ENCODE data around the gene AEN. TPM values are rescaled to one million over a fixed set of nuclear protein-coding genes. Genes with fewer than 3 reads are reported as not detected.

AEN gene, protein sequence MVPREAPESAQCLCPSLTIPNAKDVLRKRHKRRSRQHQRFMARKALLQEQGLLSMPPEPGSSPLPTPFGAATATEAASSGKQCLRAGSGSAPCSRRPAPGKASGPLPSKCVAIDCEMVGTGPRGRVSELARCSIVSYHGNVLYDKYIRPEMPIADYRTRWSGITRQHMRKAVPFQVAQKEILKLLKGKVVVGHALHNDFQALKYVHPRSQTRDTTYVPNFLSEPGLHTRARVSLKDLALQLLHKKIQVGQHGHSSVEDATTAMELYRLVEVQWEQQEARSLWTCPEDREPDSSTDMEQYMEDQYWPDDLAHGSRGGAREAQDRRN
- polyA plus RNA-seq (2011; rRNA removed), result 35.6 and 45.5 TPM in 2 replicates
- polyA minus RNA-seq (2011; rRNA and poly(A)+ RNA removed), result 64.2 and 76.3 TPM in 2 replicates

DNA sequence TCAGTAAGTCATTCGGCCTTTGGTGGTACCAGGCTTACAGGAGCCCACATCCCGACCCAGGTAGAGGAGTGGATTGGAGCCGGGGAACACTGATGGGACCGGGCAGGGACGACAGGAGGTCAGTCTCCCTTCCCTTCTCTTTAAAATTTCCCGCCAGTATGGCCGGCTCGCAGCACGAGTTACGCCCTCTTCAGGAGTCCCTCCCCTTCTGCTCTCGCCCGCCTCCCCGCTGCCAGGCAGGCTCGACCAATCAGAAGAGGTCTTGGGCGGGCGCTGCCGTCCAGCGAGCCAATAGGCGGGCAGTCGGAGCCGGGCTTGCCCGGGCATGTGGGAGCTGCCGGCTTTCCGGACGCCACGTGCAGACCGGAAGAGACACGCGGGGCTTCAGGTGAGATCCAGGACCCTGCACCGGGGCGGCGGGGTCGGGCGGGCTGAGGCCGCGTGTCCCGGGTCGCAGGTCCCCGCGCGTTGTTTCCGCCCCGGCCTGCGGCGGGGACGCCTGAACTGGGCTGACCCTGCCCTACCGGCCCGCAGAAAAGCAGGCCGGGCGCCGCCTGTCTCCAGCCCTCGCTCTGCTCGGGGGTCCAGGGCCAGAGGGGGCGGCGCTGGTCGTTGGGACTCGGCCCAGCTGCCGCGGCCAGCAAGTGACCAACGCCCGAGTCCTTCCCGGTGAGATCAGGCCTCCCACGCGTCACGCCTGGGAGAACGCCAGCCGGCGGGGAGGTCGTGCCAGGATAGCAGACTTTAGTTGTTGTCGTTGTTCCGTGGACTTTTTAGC is at the start of gene AEN:
AEN (plus strand) TSS at position 346 of the 778 bp plus-strand sequence. CDS start 4,870 bp downstream, outside the sequence.
- peak; percentile 86 for DNase-seq (ENCODE audit: low read depth)
- Histone ChIP-seq H3K27me3 (ENCODE audit: control insufficient read depth, insufficient read depth, low read length) (no peaks in the 10 kb centered on the region), H3K36me3 (ENCODE audit: control insufficient read depth, insufficient read depth, low read length) (peaks cover 1% of the 10 kb centered on the region), H3K4me3 (ENCODE audit: low read depth, low read length) (peak within 1 kb of the TSS; percentile 78)
- CTCF ChIA-PET, result interaction anchor here (1.0 to 1.6 kb wide), 2 partner anchors 10 to 12 kb away, joined by 3 to 4 read pairs; no protein-coding TSS in a partner anchor
- 0 out of 2 replicates have a peak, but pooled peaks have one; percentile 11 for TF ChIP-seq CTCF (IDR thresholded peaks at IDR 0.05; ENCODE audit: insufficient read depth, low read depth, low read length)
- POLR2A ChIA-PET, result no interaction called here

- Histone ChIP-seq H3K27me3 (ENCODE audit: control insufficient read depth, insufficient read depth, low read length) (peaks cover 4% of the 10 kb centered on the region), H3K36me3 (ENCODE audit: control insufficient read depth, insufficient read depth, low read length) (no peaks in the 10 kb centered on the region), H3K4me3 (ENCODE audit: low read depth, low read length) (no peak overlapping the region)
- POLR2A ChIA-PET, result no interaction called here
- TF ChIP-seq CTCF (IDR thresholded peaks at IDR 0.05; ENCODE audit: insufficient read depth, low read depth, low read length), result no peak
- no peak for DNase-seq (ENCODE audit: low read depth)
- CTCF ChIA-PET, result interaction anchor here (0.7 kb wide), 1 partner anchor 65 kb away, joined by 3 read pairs; no protein-coding TSS in a partner anchor
Measured at GRCh38 chr15:88571852-88572259, 49.3 kb upstream of the AEN start.

DNA sequence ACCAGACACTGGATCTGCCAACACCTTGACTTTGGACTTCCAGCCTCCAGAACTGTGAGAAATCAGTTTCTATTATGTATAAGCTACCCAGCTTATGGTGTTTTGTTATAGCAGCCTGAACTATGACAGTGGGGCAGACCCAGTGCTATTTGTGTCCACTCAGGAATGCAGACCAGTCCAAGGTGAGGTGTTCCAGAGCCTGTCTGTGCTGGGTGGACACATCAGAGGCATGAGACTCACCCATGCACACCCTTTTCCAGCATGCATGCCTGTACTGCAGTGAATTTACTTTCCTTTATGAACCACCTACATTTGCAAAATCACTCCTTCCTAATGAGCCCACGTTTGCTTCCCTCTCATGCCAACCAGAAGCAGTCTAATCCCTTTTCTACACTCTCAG is 47.1 kb upstream of the AEN start:
- no peak for DNase-seq (ENCODE audit: low read depth)
- POLR2A ChIA-PET, result no interaction called here
- CTCF ChIA-PET, result no interaction called here
- H3K27me3 ChIP-seq (ENCODE audit: control insufficient read depth, insufficient read depth, low read length), result peaks cover 4% of the 10 kb centered on the region
- H3K36me3 ChIP-seq (ENCODE audit: control insufficient read depth, insufficient read depth, low read length), result no peaks in the 10 kb centered on the region
- H3K4me3 ChIP-seq (ENCODE audit: low read depth, low read length), result no peak overlapping the region
- TF ChIP-seq CTCF (IDR thresholded peaks at IDR 0.05; ENCODE audit: insufficient read depth, low read depth, low read length), result no peak

DNA sequence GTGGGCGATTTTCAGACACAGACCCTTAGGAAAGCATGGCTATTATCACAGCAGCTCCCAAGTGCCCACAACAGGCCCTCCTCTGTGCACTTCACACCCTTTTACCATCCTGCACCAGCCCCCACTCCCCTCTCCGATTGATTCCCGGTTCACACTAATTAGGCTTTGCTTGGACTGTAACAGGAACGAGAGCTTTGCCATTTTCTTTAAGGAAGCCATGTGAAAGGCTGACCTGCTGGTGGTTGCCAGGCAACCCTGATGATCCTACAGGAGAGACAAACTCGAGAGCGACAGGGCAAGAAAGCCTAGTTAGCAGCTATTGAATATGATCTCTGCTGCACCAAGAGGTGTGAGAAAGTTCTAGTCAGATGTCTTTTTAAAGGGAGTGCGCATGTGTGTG is 46.5 kb upstream of the AEN start:
- peaks cover 4% of the 10 kb centered on the region for H3K27me3 ChIP-seq (ENCODE audit: control insufficient read depth, insufficient read depth, low read length)
- TF ChIP-seq CTCF (IDR thresholded peaks at IDR 0.05; ENCODE audit: insufficient read depth, low read depth, low read length), result no peak
- CTCF ChIA-PET, result no interaction called here
- H3K36me3 ChIP-seq (ENCODE audit: control insufficient read depth, insufficient read depth, low read length), result no peaks in the 10 kb centered on the region
- no peak for DNase-seq (ENCODE audit: low read depth)
- POLR2A ChIA-PET, result no interaction called here
- H3K4me3 ChIP-seq (ENCODE audit: low read depth, low read length), result no peak overlapping the region

DNA sequence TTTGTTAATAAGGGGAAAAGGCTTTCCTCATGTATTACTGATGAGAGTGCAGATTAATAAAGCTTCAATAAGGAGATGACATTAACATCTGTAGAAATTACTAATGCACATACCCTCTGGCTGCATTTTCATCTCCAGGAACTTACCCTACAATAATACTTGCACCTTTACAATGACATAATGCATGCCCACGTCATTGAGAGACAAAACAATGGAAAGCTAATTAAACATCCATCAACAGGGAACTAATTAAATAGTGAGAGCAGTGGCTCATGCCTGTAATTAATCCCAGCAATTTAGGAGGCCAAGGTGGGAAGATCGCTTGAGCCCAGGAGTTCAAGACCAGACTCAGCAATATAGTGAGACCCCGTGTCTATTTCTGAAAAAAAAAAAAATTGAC is 41.8 kb upstream of the AEN start:
- Histone ChIP-seq H3K27me3 (ENCODE audit: control insufficient read depth, insufficient read depth, low read length) (no peaks in the 10 kb centered on the region), H3K4me3 (ENCODE audit: low read depth, low read length) (no peak overlapping the region), H3K36me3 (ENCODE audit: control insufficient read depth, insufficient read depth, low read length) (no peaks in the 10 kb centered on the region)
- ChIA-PET POLR2A (no interaction called here), CTCF (no interaction called here)
- no peak for DNase-seq (ENCODE audit: low read depth)
- TF ChIP-seq CTCF (IDR thresholded peaks at IDR 0.05; ENCODE audit: insufficient read depth, low read depth, low read length), result no peak

Data from BJ (cell line).